HEK293T (cell line): ENCODE measurements around the gene RTN4IP1.

Source experiments
- FOXK2 ChIP-seq: fragments of 450-650 bp; IDR thresholded peaks from 2 replicates; pipeline ENCODE4 v1.6.1; 2016; ENCODE audit warnings: mild to moderate bottlenecking
- FOXM1 ChIP-seq: fragments of 450-650 bp; IDR thresholded peaks from 2 replicates; pipeline ENCODE4 v1.6.1; 2017; ENCODE audit warnings: mild to moderate bottlenecking, borderline replicate concordance
- L3MBTL2 ChIP-seq: fragments of 450-650 bp; conservative IDR thresholded peaks from 2 replicates; pipeline ENCODE4 v1.6.1; 2016; ENCODE audit warnings: mild to moderate bottlenecking
- SP1 ChIP-seq: fragments of 450-650 bp; IDR thresholded peaks from 2 replicates; pipeline ENCODE4 v1.6.1; 2017
- SUZ12 ChIP-seq: fragments of 450-650 bp; IDR thresholded peaks from 2 replicates; pipeline ENCODE4 v1.6.1; 2016; ENCODE audit warnings: mild to moderate bottlenecking
- TF ChIP-seq, protein P1 (sequence below): fragments of 450-650 bp; IDR thresholded peaks from 2 replicates; pipeline ENCODE4 v1.6.1; 2016

GRCh38 chr6:106534004-106534403, 95.3 kb downstream of the RTN4IP1 start:
- TF ChIP-seq FOXM1, result no peak
- no peak for TF ChIP-seq SUZ12
- TF ChIP-seq, protein P1, sequence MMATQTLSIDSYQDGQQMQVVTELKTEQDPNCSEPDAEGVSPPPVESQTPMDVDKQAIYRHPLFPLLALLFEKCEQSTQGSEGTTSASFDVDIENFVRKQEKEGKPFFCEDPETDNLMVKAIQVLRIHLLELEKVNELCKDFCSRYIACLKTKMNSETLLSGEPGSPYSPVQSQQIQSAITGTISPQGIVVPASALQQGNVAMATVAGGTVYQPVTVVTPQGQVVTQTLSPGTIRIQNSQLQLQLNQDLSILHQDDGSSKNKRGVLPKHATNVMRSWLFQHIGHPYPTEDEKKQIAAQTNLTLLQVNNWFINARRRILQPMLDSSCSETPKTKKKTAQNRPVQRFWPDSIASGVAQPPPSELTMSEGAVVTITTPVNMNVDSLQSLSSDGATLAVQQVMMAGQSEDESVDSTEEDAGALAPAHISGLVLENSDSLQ, result no peak
- no peak for TF ChIP-seq SP1
- TF ChIP-seq FOXK2, result no peak
- no peak for TF ChIP-seq L3MBTL2
